Endothelial cell of umbilical vein (primary cell): ENCODE measurements around the gene MITF. TPM values are rescaled to one million over a fixed set of nuclear protein-coding genes. Genes with fewer than 3 reads are reported as not detected.

Experiments used
- BruUV-seq: library from RNA; stranded (reverse); fragments of 400-500 nt; replicated peaks from 2 replicates; lab custom pipeline; 2021; lab: Mats Ljungman, UMichigan
- CTCF ChIA-PET: fragments of 300-600, 350-600 bp; sonication (Branson Sonifier 250); formaldehyde crosslinking; loops from one replicate; lab custom pipeline; 2021; ENCODE audit warnings: antibody characterized with exemption, inconsistent platforms; lab: Charles Lee
- POLR2A ChIA-PET: fragments of 300-600, 350-600 bp; sonication (Branson Sonifier 250); formaldehyde crosslinking; loops from one replicate; lab custom pipeline; 2021; ENCODE audit warnings: antibody characterized with exemption, inconsistent platforms; lab: Charles Lee
- DNase-seq: peaks from one replicate; pipeline ENCODE4 v3.0.0-alpha.2; 2011; ENCODE audit warnings: low read depth, low spot score
- FAIRE-seq: peaks from 2 replicates; lab custom pipeline; 2011; peaks lifted over from hg19 to GRCh38; lab: Jason Lieb, UNC
- H2AFZ ChIP-seq: 2 replicates; pipeline ENCODE4 v1.6.0; 2012; ENCODE audit warnings: low read depth, low read length, control low read depth, inconsistent platforms
- H3K27ac ChIP-seq: 2 replicates; pipeline ENCODE4 v1.5.1; 2011; ENCODE audit warnings: low read depth, mild to moderate bottlenecking, control low read depth, low read length, moderate library complexity; ENCODE audit not compliant: insufficient read depth
- H3K27me3 ChIP-seq, 2 experiments: 2 replicates each; pipeline versions ENCODE4 v1.6.0 to v1.6.1; 2011; ENCODE audit warnings: low read length in 2 of 2, mixed read lengths in 1 of 2; ENCODE audit not compliant: control insufficient read depth in 2 of 2, insufficient read depth in 2 of 2
- H3K36me3 ChIP-seq, 2 experiments: 2 replicates in 1 of 2; 3 replicates in 1 of 2; pipeline ENCODE4 v1.5.1; 2011; ENCODE audit warnings: low read length in 2 of 2, mild to moderate bottlenecking in 1 of 2, moderate library complexity in 1 of 2; ENCODE audit not compliant: control insufficient read depth in 2 of 2, insufficient read depth in 2 of 2; ENCODE audit errors: extremely low read depth in 1 of 2
- H3K4me1 ChIP-seq: 3 replicates; pipeline ENCODE4 v1.5.1; 2011; ENCODE audit warnings: mild to moderate bottlenecking, low read length; ENCODE audit not compliant: control insufficient read depth, insufficient read depth; ENCODE audit errors: extremely low read depth
- H3K4me2 ChIP-seq: 2 replicates; pipeline ENCODE4 v1.6.1; 2011; ENCODE audit warnings: low read length, control low read depth, mixed read lengths; ENCODE audit not compliant: insufficient read depth
- H3K4me3 ChIP-seq, 3 experiments: fragments of 200-600 bp in 1 of 3; sonication (generic), shearing (Covaris generic) in 1 of 3; replicated peaks in 1 of 3; 2 replicates each; pipeline ENCODE4 v1.5.1; 2011 to 2016; ENCODE audit warnings: control low read depth in 3 of 3, low read length in 3 of 3, mild to moderate bottlenecking in 2 of 3, inconsistent platforms in 1 of 3, low read depth in 1 of 3, moderate library complexity in 1 of 3; ENCODE audit not compliant: insufficient read depth in 1 of 3
- H3K79me2 ChIP-seq: 2 replicates; pipeline ENCODE4 v1.6.0; 2012; ENCODE audit warnings: low read length, inconsistent platforms; ENCODE audit not compliant: control insufficient read depth, insufficient read depth
- H3K9ac ChIP-seq: replicated peaks from 2 replicates; pipeline ENCODE3; 2011; ENCODE audit warnings: low read length, control low read depth; ENCODE audit not compliant: insufficient read depth; ENCODE audit errors: extremely low read depth
- H3K9me1 ChIP-seq: replicated peaks from 3 replicates; pipeline ENCODE4 v1.6.0; 2011; ENCODE audit warnings: mild to moderate bottlenecking, low read length; ENCODE audit not compliant: control insufficient read depth, insufficient read depth; ENCODE audit errors: extremely low read depth
- H3K9me3 ChIP-seq: replicated peaks from 2 replicates; pipeline ENCODE4 v1.5.1; 2012; ENCODE audit warnings: low read length, inconsistent platforms; ENCODE audit not compliant: control insufficient read depth, insufficient read depth
- H4K20me1 ChIP-seq: replicated peaks from 2 replicates; pipeline ENCODE3; 2011; ENCODE audit warnings: mild to moderate bottlenecking, low read length; ENCODE audit not compliant: control insufficient read depth, insufficient read depth; ENCODE audit errors: extremely low read depth
- CTCF ChIP-seq, 2 donors: IDR thresholded peaks; 1 replicate in 1 of 2; 2 replicates in 1 of 2; pipeline ENCODE4 v1.5.1; 2011; ENCODE audit warnings: low read length in 2 of 2, mild to moderate bottlenecking in 2 of 2, moderate library complexity in 2 of 2, control low read depth in 1 of 2, inconsistent platforms in 1 of 2, low read depth in 1 of 2; ENCODE audit not compliant: insufficient read depth in 1 of 2; ENCODE audit errors: extremely low read depth in 1 of 2
- EZH2 ChIP-seq: IDR thresholded peaks from 2 replicates; pipeline ENCODE4 v1.6.1; 2012; ENCODE audit warnings: borderline replicate concordance, low read depth, mild to moderate bottlenecking, moderate library complexity, low read length, inconsistent platforms; ENCODE audit not compliant: severe bottlenecking
- FOS ChIP-seq: IDR thresholded peaks from 2 replicates; pipeline ENCODE4 v1.6.1; 2011; ENCODE audit warnings: mild to moderate bottlenecking, low read length, moderate library complexity, borderline replicate concordance; ENCODE audit not compliant: insufficient read depth
- GATA2 ChIP-seq: IDR thresholded peaks from 2 replicates; pipeline ENCODE4 v1.7.0; 2011; ENCODE audit warnings: low read depth, mild to moderate bottlenecking, moderate library complexity, mixed read lengths, low read length; ENCODE audit not compliant: insufficient read length, insufficient read depth
- JUN ChIP-seq: IDR thresholded peaks from 2 replicates; pipeline ENCODE4 v1.6.1; 2011; ENCODE audit warnings: borderline replicate concordance, low read depth; ENCODE audit not compliant: insufficient read length, insufficient read depth
- MYC ChIP-seq: IDR thresholded peaks from one replicate; pipeline ENCODE4 v1.6.1; 2011; ENCODE audit warnings: mild to moderate bottlenecking, low read depth, low read length
- POLR2A ChIP-seq: IDR thresholded peaks from 2 replicates; pipeline ENCODE4 v1.6.1; 2012; ENCODE audit warnings: low read depth, mild to moderate bottlenecking, control low read depth, low read length
- POLR2AphosphoS5 ChIP-seq: IDR thresholded peaks from 2 replicates; pipeline ENCODE4 v1.6.1; 2012; ENCODE audit warnings: low read depth, mild to moderate bottlenecking, control low read depth, low read length, moderate library complexity; ENCODE audit not compliant: insufficient read depth
- dilution Hi-C: fragments of 300-500 bp; cut with MboI; formaldehyde crosslinking; loops from one replicate; pipeline ENCODE4 v1.15.0; 2019; ENCODE audit warnings: low sequenced_read_pairs; ENCODE audit not compliant: extremely low pct_ligation_motif_present
- intact Hi-C: fragments of 100-400 bp; cut with micrococcal nuclease; formaldehyde crosslinking; loops from one replicate; pipeline ENCODE4 v1.10.0; 2022
- polyA plus RNA-seq, 4 experiments: library from polyadenylated mRNA; depleted of rRNA in 3 of 4; stranded (reverse) in 3 of 4; unstranded in 1 of 4; fragments of >200 nt; gene quantifications; 2 replicates each; pipeline versions ENCODE4 v1.2.1 to v1.2.3, GENCODE V29; 2011 to 2012; ENCODE audit warnings: missing spikeins in 1 of 4
- total RNA-seq: library from RNA; stranded (reverse); gene quantifications from 2 replicates; pipeline ENCODE4 v1.2.3, GENCODE V29; 2021
- TF ChIP-seq, protein P1 (sequence below): IDR thresholded peaks from 2 replicates; pipeline ENCODE4 v1.6.1; 2011; ENCODE audit not compliant: insufficient read depth, insufficient read length

Gene MITF
- total and polyA plus RNA-seq, 2 donors (not counting 3 experiments of a cell fraction or from before 2014, with no cell fraction given): 1.6 to 2.5 TPM

DNA sequence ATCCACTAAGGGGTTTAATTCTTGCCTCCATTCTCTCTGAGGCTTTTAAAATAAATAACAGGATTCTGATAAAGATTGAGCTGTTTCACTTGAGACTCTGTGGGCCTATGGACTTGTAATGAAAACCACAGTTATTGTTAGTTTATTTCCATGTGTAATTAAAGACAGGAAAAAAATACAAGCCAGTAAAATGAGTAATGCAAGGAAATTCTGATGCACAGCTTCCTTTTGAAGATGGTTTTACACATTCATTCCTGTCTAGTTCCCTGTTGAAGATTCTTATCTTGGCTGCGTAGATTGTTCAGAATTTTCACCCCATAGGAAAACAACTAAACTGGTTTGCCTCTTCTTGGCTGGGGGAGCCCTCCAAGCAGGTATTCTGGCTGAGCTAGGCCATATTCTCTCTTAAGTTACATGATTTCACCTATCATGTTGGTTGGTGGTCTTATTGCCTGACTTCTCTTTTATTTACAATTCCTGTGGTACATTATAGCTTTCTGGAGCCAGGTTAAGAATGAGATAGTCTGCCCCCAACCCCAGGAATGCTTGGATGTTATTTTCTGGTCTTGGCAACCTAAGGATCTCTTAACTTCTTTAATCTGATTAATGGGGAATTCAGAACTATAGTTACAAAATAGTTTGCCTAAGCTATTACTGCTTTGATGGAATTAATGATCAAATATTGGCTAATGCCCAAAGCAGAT, 67.6 kb downstream of the MITF start:
- CTCF ChIA-PET: interaction anchor here (0.8 to 2.6 kb wide), 12 partner anchors 9 to 367 kb away, joined by 3 to 14 read pairs (median 4); no protein-coding TSS in a partner anchor
- dilution Hi-C loops (no loop called here), intact Hi-C loops (loop anchor here (1.0 to 2.0 kb wide), 3 partner anchors 36 to 68 kb away; partner anchors contain the start of gene MITF)
- DNase-seq (peak; percentile 91), FAIRE-seq (peak; percentile 88)
- H3K36me3 ChIP-seq: no peaks in the 10 kb centered on the region
- H3K9ac ChIP-seq: peak overlapping the region; percentile 64
- BruUV-seq: no TSS peak
- peak overlapping the region; percentile 91 for H3K27ac ChIP-seq
- TF ChIP-seq FOS (peak; percentile 93), JUN (peak; percentile 97), MYC (no peak), POLR2AphosphoS5 (peak; percentile 61), GATA2 (peak; percentile 100), POLR2A (no peak)
- H2AFZ ChIP-seq: peak overlapping the region; percentile 15
- no peak overlapping the region for H3K4me3 ChIP-seq
- peak overlapping the region; percentile 55 for H3K4me2 ChIP-seq
- H3K27me3 ChIP-seq: no peaks in the 10 kb centered on the region
- H3K9me3 ChIP-seq: no peaks in the 10 kb centered on the region
- no peaks in the 10 kb centered on the region for H3K9me1 ChIP-seq
- H4K20me1 ChIP-seq: no peaks in the 10 kb centered on the region
- H3K4me1 ChIP-seq: peaks cover 38% of the 10 kb centered on the region
- POLR2A ChIA-PET: no interaction called here
- no peaks in the 10 kb centered on the region for H3K79me2 ChIP-seq

- peaks cover 38% of the 10 kb centered on the region for H3K4me1 ChIP-seq
- H3K79me2 ChIP-seq: no peaks in the 10 kb centered on the region
- intact Hi-C loops: loop anchor here (1.0 to 2.0 kb wide), 3 partner anchors 37 to 68 kb away; partner anchors contain the start of gene MITF
- ChIA-PET CTCF (interaction anchor here (1.0 to 2.5 kb wide), 4 partner anchors 8 to 116 kb away, joined by 3 to 9 read pairs (median 4); no protein-coding TSS in a partner anchor), POLR2A (no interaction called here)
- peak; percentile 22 for DNase-seq
- dilution Hi-C loops: no loop called here
- no peak overlapping the region for H3K4me3 ChIP-seq
- TF ChIP-seq GATA2 (no peak), JUN (no peak), EZH2 (no peak), FOS (no peak), MYC (no peak), POLR2AphosphoS5 (no peak), POLR2A (no peak), CTCF (IDR thresholded peaks at IDR 0.05; ENCODE audit: extremely low read depth in 1 of 2, insufficient read depth in 1 of 2, low read depth in 1 of 2, low read length in 2 of 2) (no peak)
- TF ChIP-seq, protein P1, sequence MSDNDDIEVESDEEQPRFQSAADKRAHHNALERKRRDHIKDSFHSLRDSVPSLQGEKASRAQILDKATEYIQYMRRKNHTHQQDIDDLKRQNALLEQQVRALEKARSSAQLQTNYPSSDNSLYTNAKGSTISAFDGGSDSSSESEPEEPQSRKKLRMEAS: no peak
- H3K9ac ChIP-seq: peak overlapping the region; percentile 61
- no peak overlapping the region for H2AFZ ChIP-seq
- H3K27ac ChIP-seq: peak overlapping the region; percentile 91
- no peaks in the 10 kb centered on the region for H3K27me3 ChIP-seq
- H4K20me1 ChIP-seq: no peaks in the 10 kb centered on the region
- BruUV-seq: no TSS peak
- no peak for FAIRE-seq
- H3K4me2 ChIP-seq: peak overlapping the region; percentile 55
- H3K9me1 ChIP-seq: no peaks in the 10 kb centered on the region
- H3K36me3 ChIP-seq: no peaks in the 10 kb centered on the region
- no peaks in the 10 kb centered on the region for H3K9me3 ChIP-seq
Observed at GRCh38 chr3:69807674-69808073, 68.4 kb downstream of the MITF start.
